Activated B cell treated with CpG ODN at 0.5 μM for 24 hours (primary cell): Measurements from ENCODE around the gene VSTM4. TPM values are rescaled to one million over a fixed set of nuclear protein-coding genes. Genes with fewer than 3 reads are reported as not detected.
A peak's percentile ranks its signal among the peaks of the same experiment; 100 is the strongest.

Experiments used
- ATAC-seq: fragments of 200-7000 bp; cut with Tn5 transposase; one replicate; pipeline ENCODE4 v1.10.0; 2021; ENCODE audit warnings: low read depth, mild to moderate bottlenecking, moderate library complexity
- CTCF ChIA-PET: fragments of 350-600 bp; sonication (Branson Sonifier 250); formaldehyde crosslinking; loops from one replicate; lab custom pipeline; 2021; ENCODE audit warnings: antibody characterized with exemption; lab: Charles Lee
- POLR2A ChIA-PET: fragments of 350-600 bp; sonication (Branson Sonifier 250); formaldehyde crosslinking; loops from one replicate; lab custom pipeline; 2021; ENCODE audit warnings: antibody characterized with exemption; lab: Charles Lee
- DNase-seq: peaks from one replicate; pipeline ENCODE4 v3.0.0; 2022
- H3K27ac Mint-ChIP-seq: one replicate; pipeline ENCODE4 v1.8.0; 2020; ENCODE audit warnings: mixed read lengths
- H3K27me3 Mint-ChIP-seq: one replicate; pipeline ENCODE4 v1.8.0; 2021; ENCODE audit warnings: mixed read lengths
- H3K36me3 Mint-ChIP-seq: one replicate; pipeline ENCODE4 v1.8.0; 2021; ENCODE audit warnings: low read depth, mixed read lengths
- H3K4me1 Mint-ChIP-seq: one replicate; pipeline ENCODE4 v1.8.0; 2021; ENCODE audit warnings: mixed read lengths
- H3K4me3 Mint-ChIP-seq: one replicate; pipeline ENCODE4 v1.8.0; 2020; ENCODE audit warnings: mild to moderate bottlenecking, mixed read lengths
- H3K9me3 Mint-ChIP-seq: one replicate; pipeline ENCODE4 v1.8.0; 2020; ENCODE audit warnings: mixed read lengths
- intact Hi-C: fragments of 100-400 bp; cut with micrococcal nuclease; formaldehyde crosslinking; loops from one replicate; pipeline ENCODE4 v1.15.1; 2024
- total RNA-seq: library from RNA; stranded (reverse); gene quantifications from 2 replicates; pipeline ENCODE4 v1.2.3, GENCODE V29; 2022
- TF ChIP-seq, protein P1 (sequence below): fragments of 200-600 bp; IDR thresholded peaks from one replicate; pipeline ENCODE4 v1.8.0; 2022; ENCODE audit warnings: antibody characterized with exemption, mild to moderate bottlenecking

VSTM4 gene
- total RNA-seq, 1 donor from 2014 or later, result not detected

DNA sequence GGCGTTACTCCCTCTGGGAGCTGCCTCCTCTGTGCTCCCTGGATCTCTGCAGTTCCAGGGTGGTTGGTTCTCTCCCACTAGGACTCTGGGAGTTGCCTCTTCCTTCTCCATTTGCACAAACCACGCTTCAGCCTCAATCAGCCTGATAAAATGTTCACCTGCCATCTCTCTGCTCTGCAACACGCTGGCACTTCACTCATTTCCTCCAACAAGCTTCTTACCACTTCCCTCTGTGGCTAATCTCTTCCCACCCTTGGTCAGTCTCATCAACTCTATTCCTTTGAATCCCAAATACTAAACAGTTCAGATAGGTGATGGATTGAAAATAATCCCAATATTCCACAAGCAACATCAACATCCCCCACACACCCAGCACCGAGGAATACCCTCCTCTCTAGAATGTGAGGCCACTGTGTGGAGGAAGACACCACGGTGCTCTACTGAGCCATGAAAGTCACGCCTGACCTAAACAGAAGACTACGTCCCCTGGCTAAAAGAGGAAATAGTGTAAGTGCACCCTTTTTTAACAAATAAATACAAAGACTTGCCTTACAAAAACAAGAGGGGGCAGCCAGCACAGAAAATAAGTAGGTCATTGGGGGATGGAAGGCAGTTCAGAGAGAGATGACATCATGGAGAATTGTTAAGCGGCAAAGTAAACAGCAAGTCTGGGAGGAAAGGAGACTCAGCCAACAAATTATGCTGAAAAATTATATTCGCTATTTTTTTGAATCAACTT is 20.4 kb upstream of the VSTM4 start:
- Mint-ChIP-seq H3K9me3 (peaks cover 2% of the 10 kb centered on the region), H3K36me3 (no peaks in the 10 kb centered on the region), H3K27ac (peak overlapping the region; percentile 72), H3K4me1 (peaks cover 24% of the 10 kb centered on the region), H3K4me3 (peak overlapping the region; percentile 63), H3K27me3 (peaks cover 2% of the 10 kb centered on the region)
- ChIA-PET POLR2A (no interaction called here), CTCF (no interaction called here)
- intact Hi-C loops, result no loop called here
- DNase-seq, result no peak
- peak; percentile 82 for ATAC-seq
- TF ChIP-seq, protein P1, sequence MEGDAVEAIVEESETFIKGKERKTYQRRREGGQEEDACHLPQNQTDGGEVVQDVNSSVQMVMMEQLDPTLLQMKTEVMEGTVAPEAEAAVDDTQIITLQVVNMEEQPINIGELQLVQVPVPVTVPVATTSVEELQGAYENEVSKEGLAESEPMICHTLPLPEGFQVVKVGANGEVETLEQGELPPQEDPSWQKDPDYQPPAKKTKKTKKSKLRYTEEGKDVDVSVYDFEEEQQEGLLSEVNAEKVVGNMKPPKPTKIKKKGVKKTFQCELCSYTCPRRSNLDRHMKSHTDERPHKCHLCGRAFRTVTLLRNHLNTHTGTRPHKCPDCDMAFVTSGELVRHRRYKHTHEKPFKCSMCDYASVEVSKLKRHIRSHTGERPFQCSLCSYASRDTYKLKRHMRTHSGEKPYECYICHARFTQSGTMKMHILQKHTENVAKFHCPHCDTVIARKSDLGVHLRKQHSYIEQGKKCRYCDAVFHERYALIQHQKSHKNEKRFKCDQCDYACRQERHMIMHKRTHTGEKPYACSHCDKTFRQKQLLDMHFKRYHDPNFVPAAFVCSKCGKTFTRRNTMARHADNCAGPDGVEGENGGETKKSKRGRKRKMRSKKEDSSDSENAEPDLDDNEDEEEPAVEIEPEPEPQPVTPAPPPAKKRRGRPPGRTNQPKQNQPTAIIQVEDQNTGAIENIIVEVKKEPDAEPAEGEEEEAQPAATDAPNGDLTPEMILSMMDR, result no peak

DNA sequence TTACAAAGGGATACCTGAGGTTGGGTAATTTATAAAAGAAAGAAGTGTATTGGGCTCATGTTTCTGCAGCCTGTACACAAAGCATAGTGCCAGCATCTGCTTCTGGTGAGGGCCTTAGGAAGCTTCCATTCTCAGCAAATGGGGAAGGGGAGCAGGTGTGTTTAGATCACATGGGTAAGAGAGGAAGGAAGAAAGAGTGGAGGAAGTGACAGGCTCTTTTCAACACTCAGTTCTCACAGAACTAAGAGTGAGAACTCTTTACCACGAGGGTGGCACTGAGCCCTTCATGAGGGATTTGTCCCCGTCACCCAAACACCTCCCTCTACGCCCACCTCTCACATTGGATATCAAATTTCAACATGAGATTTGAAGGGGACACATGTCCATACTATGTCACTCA is 19.0 kb upstream of the VSTM4 start:
- DNase-seq (no peak), ATAC-seq (no peak)
- peaks cover 24% of the 10 kb centered on the region for H3K4me1 Mint-ChIP-seq
- ChIA-PET CTCF (no interaction called here), POLR2A (no interaction called here)
- H3K27ac Mint-ChIP-seq, result peak overlapping the region; percentile 19
- H3K27me3 Mint-ChIP-seq, result peaks cover 7% of the 10 kb centered on the region
- H3K4me3 Mint-ChIP-seq, result peak overlapping the region; percentile 39
- H3K36me3 Mint-ChIP-seq, result no peaks in the 10 kb centered on the region
- intact Hi-C loops, result no loop called here
- TF ChIP-seq, protein P1, result no peak
- H3K9me3 Mint-ChIP-seq, result peaks cover 2% of the 10 kb centered on the region

DNA sequence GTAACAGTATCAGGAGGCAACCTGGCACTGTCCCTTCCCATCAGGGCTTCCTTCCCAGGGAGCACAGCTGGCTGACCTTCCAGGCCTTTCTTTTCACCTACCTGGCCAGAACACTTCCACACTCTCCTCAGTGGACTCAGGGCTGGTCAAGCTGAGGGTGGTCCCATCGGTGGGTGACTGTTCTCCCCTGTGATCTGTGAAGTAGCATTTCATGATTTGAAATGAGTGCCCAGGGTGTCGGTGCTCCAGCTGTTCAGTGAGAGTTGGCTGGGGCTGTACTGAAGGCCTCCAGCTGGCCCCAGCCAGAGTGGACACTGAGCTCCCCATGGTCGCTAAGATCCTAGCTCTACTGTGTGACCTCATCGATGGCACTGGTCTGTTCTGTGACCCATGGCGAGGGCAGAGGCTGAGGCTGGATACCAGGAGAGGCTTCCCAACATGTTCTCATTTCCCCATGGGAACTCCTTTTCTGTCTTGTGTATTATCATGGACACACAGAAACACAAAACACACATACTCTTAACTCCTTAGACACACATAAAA is 18.5 kb upstream of the VSTM4 start, which contains the start of gene FAM170B:
Gene FAM170B, minus strand, starts transcription at position 316 of the 543 bp plus-strand sequence. Its CDS starts 103 bp downstream, at position 213.
- H3K4me1 Mint-ChIP-seq, result peaks cover 24% of the 10 kb centered on the region
- no peak for ATAC-seq
- H3K4me3 Mint-ChIP-seq, result peak within 1 kb of the TSS; percentile 39
- ChIA-PET CTCF (no interaction called here), POLR2A (no interaction called here)
- TF ChIP-seq, protein P1, result no peak
- H3K9me3 Mint-ChIP-seq, result peaks cover 2% of the 10 kb centered on the region
- H3K27me3 Mint-ChIP-seq, result peaks cover 12% of the 10 kb centered on the region
- H3K27ac Mint-ChIP-seq, result peak within 1 kb of the TSS; percentile 19
- intact Hi-C loops, result no loop called here
- H3K36me3 Mint-ChIP-seq, result no peaks in the 10 kb centered on the region
- DNase-seq, result no peak

DNA sequence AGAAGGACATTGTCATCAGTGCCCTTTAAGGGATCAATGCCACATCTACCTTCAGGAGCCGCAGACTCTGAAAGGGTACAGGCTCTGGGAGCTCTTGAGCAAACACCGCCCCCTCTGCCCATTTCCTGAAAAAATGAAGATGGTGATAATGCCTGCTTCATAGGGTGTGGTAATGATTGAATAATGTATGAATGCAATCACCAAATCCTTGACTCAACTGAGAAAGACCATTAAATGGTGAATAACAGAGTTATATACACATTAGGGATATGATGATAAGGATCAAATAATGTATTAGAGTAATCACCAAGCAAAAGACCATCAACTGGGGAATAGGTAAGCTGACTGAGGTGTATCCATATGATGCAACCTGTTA is 17.0 kb upstream of the VSTM4 start:
- CTCF ChIA-PET, result no interaction called here
- Mint-ChIP-seq H3K27ac (no peak overlapping the region), H3K4me3 (no peak overlapping the region), H3K4me1 (peaks cover 24% of the 10 kb centered on the region), H3K9me3 (peaks cover 2% of the 10 kb centered on the region), H3K27me3 (peaks cover 22% of the 10 kb centered on the region), H3K36me3 (no peaks in the 10 kb centered on the region)
- ATAC-seq (no peak), DNase-seq (no peak)
- intact Hi-C loops, result no loop called here
- POLR2A ChIA-PET, result no interaction called here
- TF ChIP-seq, protein P1, result no peak

DNA sequence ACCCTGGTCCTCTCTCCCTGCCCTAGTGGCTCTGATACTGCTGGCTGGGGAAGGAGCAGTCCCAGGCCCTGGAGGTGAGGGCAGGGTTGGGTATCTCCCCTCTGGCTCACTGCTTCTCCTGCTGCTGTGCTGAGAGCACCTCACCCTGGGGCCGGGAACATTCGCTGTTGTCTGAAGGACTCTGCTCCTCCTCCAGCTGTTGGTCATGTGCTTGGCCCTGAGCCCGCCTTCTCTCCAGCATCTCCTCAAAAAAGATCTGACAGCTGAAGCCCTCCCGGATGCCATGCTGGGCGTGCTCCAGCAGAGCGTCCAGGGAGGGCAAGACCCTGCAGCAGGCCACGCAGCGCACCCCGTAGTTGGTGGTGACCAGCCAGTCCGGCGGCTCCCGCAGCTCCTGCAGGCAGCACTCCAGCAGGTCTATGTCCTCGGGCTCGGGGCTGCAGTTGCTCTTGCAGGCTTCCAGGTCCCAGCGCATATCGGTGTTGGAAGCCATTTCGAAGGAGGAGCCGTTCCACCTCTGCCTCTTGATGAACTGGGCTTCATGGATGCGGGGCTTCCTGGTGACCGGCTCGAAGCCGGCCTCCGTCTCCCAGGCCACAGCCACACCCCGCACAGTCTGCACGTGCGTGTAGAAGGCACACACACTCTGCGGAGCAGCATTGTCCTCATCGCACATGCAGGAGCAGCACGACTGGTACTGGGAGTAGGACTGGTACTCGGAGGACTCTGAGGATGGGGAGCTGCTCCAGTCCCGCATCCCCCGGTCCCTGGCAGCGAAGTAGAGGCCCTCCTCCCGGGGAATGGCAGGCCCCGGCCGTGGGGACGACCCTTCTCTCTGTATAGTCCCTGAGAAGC is 16.4 kb upstream of the VSTM4 start:
- Mint-ChIP-seq H3K4me3 (no peak overlapping the region), H3K36me3 (no peaks in the 10 kb centered on the region), H3K27me3 (peaks cover 22% of the 10 kb centered on the region), H3K9me3 (peaks cover 2% of the 10 kb centered on the region), H3K27ac (no peak overlapping the region), H3K4me1 (peaks cover 24% of the 10 kb centered on the region)
- intact Hi-C loops, result no loop called here
- TF ChIP-seq, protein P1, result no peak
- no peak for DNase-seq
- ATAC-seq, result no peak
- ChIA-PET POLR2A (no interaction called here), CTCF (no interaction called here)
